ENCODE measurements around the gene MFSD1. TPM values are rescaled to one million over a fixed set of nuclear protein-coding genes. Genes with fewer than 3 reads are reported as not detected.

The MFSD1 gene
- total and polyA plus RNA-seq, 2 experiments from 2014 or later: 4.3 to 28.4 TPM

DNA sequence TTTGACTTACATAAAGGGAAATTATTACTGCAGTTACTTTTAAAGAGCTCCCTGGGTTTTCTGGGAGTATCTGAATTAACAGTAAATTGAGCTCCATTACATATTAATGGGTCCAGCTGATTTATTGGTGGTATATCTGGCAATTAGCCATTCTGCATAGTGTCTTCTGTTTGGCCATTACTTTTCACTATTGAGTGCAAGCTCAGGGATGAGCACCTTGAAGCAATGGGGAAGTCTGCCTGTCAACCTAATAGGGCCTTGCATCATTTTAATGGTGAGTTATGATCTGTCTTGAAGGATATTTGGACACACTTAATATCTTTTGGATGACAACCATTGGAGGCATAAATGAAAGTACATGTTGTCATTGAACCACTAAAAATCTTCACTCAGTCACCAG, 73.8 kb downstream of the MFSD1 start:
- Histone ChIP-seq H3K79me2 (replicated peaks; ENCODE audit: insufficient read depth) (no peaks in the 10 kb centered on the region), H3K9me2 (ENCODE audit: insufficient read depth) (no peaks in the 10 kb centered on the region), H3K4me1 (ENCODE audit: insufficient read depth) (no peaks in the 10 kb centered on the region), H4K20me1 (replicated peaks; ENCODE audit: insufficient read depth) (no peaks in the 10 kb centered on the region), H3K4me2 (no peak overlapping the region), H3K27ac (ENCODE audit: low read depth) (no peak overlapping the region), H2AFZ (no peak overlapping the region), H3F3A (replicated peaks; ENCODE audit: low read depth) (no peaks in the 10 kb centered on the region), H3K27me3 (ENCODE audit: insufficient read depth) (no peaks in the 10 kb centered on the region), H3K36me3 (ENCODE audit: insufficient read depth) (no peaks in the 10 kb centered on the region), H3K4me3 (no peak overlapping the region)
- no peak for ATAC-seq
- no peak for TF ChIP-seq ZNF462 (CRISPR knock-in tag; IDR thresholded peaks at IDR 0.05)
- TF ChIP-seq ETS1 (IDR thresholded peaks at IDR 0.05): no peak
- TF ChIP-seq STAT1 (IDR thresholded peaks at IDR 0.05; ENCODE audit: unreplicated experiment): no peak
- no peak for TF ChIP-seq ZNF114 (CRISPR knock-in tag; IDR thresholded peaks at IDR 0.05)
- TF ChIP-seq REST (IDR thresholded peaks at IDR 0.05; ENCODE audit: unreplicated experiment): no peak
- TF ChIP-seq POLR2AphosphoS5 (IDR thresholded peaks at IDR 0.05; ENCODE audit: low read depth): no peak
- TF ChIP-seq CTCF (conservative IDR thresholded peaks at IDR 0.05; ENCODE audit: low read depth in 2 of 2): no peak
- no peak for TF ChIP-seq EZH2phosphoT487 (IDR thresholded peaks at IDR 0.05; ENCODE audit: unreplicated experiment)
- no peak for TF ChIP-seq ZNF331 (CRISPR knock-in tag; IDR thresholded peaks at IDR 0.05; ENCODE audit: low read depth)
- TF ChIP-seq JUNB (IDR thresholded peaks at IDR 0.05; ENCODE audit: unreplicated experiment): no peak
- TF ChIP-seq CREB1 (CRISPR knock-in tag; IDR thresholded peaks at IDR 0.05; ENCODE audit: low read depth): no peak
- TF ChIP-seq EZH2 (IDR thresholded peaks at IDR 0.05; ENCODE audit: low read depth, unreplicated experiment): no peak
- TF ChIP-seq NANOG (IDR thresholded peaks at IDR 0.05; ENCODE audit: borderline replicate concordance): no peak
- Mint-ChIP-seq H3K27me3 (ENCODE audit: insufficient read depth, low read depth, poor library complexity) (peaks cover 3% of the 10 kb centered on the region), H3K27ac (no peak overlapping the region), H3K36me3 (ENCODE audit: low read depth) (no peaks in the 10 kb centered on the region), H3K4me3 (no peak overlapping the region), H3K9me3 (no peaks in the 10 kb centered on the region), H3K4me1 (no peaks in the 10 kb centered on the region)
- no peak for DNase-seq (ENCODE audit: low spot score)

Measured in GM23338 (cell line).